ENCODE measurements around the gene KPNA3. TPM values are rescaled to one million over a fixed set of nuclear protein-coding genes. Genes with fewer than 3 reads are reported as not detected.

Gene KPNA3
- polyA plus RNA-seq, 4 donors = 14.3 to 24.5 (median 15.0) TPM

GRCh38 chr13:49831455-49831854 is 39.0 kb upstream of the KPNA3 start:
- FAIRE-seq (no peak), DNase-seq (no peak)
- H3K4me3 ChIP-seq (ENCODE audit: low read depth in 1 of 3, low read length in 3 of 3) = no peak overlapping the region
- H3K36me3 ChIP-seq (ENCODE audit: control insufficient read depth in 3 of 3, insufficient read depth in 2 of 3, low read depth in 1 of 3, low read length in 3 of 3) = no peaks in the 10 kb centered on the region
- no peak overlapping the region for H3K27ac ChIP-seq (ENCODE audit: low read depth in 1 of 3, low read length in 2 of 3)
- H3K4me1 ChIP-seq (ENCODE audit: control insufficient read depth in 3 of 3, insufficient read depth in 2 of 3, low read depth in 1 of 3, low read length in 2 of 3) = peaks cover 0 to 9% (median 0%) of the 10 kb centered on the region in 3 donors
- no peaks in the 10 kb centered on the region for H3K27me3 ChIP-seq (ENCODE audit: control insufficient read depth in 3 of 3, insufficient read depth in 3 of 3, low read length in 3 of 3)
- no peaks in the 10 kb centered on the region for H3K9me3 ChIP-seq (ENCODE audit: control insufficient read depth in 2 of 2, insufficient read depth in 1 of 2, low read depth in 1 of 2, low read length in 1 of 2)
- WGBS, 3 donors = 50 to 73% (median 50%) methylated on average over 4 of the region's 4 CpGs

- no peak for FAIRE-seq
Measured at GRCh38 chr13:49830721-49831120, 38.2 kb upstream of the KPNA3 start.

GRCh38 chr13:49829715-49830114 is 37.2 kb upstream of the KPNA3 start:
- Histone ChIP-seq H3K9me3 (ENCODE audit: control insufficient read depth in 2 of 2, insufficient read depth in 1 of 2, low read depth in 1 of 2, low read length in 1 of 2) (no peaks in the 10 kb centered on the region), H3K27me3 (ENCODE audit: control insufficient read depth in 3 of 3, insufficient read depth in 3 of 3, low read length in 3 of 3) (no peaks in the 10 kb centered on the region), H3K4me3 (ENCODE audit: low read depth in 1 of 3, low read length in 3 of 3) (no peak overlapping the region), H3K27ac (ENCODE audit: low read depth in 1 of 3, low read length in 2 of 3) (no peak overlapping the region), H3K4me1 (ENCODE audit: control insufficient read depth in 3 of 3, insufficient read depth in 2 of 3, low read depth in 1 of 3, low read length in 2 of 3) (peaks cover 0 to 9% (median 0%) of the 10 kb centered on the region in 3 donors), H3K36me3 (ENCODE audit: control insufficient read depth in 3 of 3, insufficient read depth in 2 of 3, low read depth in 1 of 3, low read length in 3 of 3) (no peaks in the 10 kb centered on the region)
- DNase-seq (no peak), FAIRE-seq (no peak)
- WGBS, 3 donors = 97 to 98% (median 97%) methylated on average over 2 of the region's 2 CpGs

More at GRCh38 chr13:49830721-49831120, 38.2 kb upstream of the KPNA3 start:
- H3K27me3 ChIP-seq (ENCODE audit: control insufficient read depth in 3 of 3, insufficient read depth in 3 of 3, low read length in 3 of 3) = no peaks in the 10 kb centered on the region
- no peak overlapping the region for H3K4me3 ChIP-seq (ENCODE audit: low read depth in 1 of 3, low read length in 3 of 3)
- H3K27ac ChIP-seq (ENCODE audit: low read depth in 1 of 3, low read length in 2 of 3) = no peak overlapping the region
- H3K9me3 ChIP-seq (ENCODE audit: control insufficient read depth in 2 of 2, insufficient read depth in 1 of 2, low read depth in 1 of 2, low read length in 1 of 2) = no peaks in the 10 kb centered on the region
- H3K4me1 ChIP-seq (ENCODE audit: control insufficient read depth in 3 of 3, insufficient read depth in 2 of 3, low read depth in 1 of 3, low read length in 2 of 3) = peaks cover 0 to 9% (median 0%) of the 10 kb centered on the region in 3 donors
- no peaks in the 10 kb centered on the region for H3K36me3 ChIP-seq (ENCODE audit: control insufficient read depth in 3 of 3, insufficient read depth in 2 of 3, low read depth in 1 of 3, low read length in 3 of 3)
- DNase-seq = no peak
- WGBS, 3 donors = 34 to 46% (median 45%) methylated on average over 3 of the region's 3 CpGs

GRCh38 chr13:49828453-49828852 is 36.0 kb upstream of the KPNA3 start:
- Histone ChIP-seq H3K27ac (ENCODE audit: low read depth in 1 of 3, low read length in 2 of 3) (no peak overlapping the region), H3K36me3 (ENCODE audit: control insufficient read depth in 3 of 3, insufficient read depth in 2 of 3, low read depth in 1 of 3, low read length in 3 of 3) (no peaks in the 10 kb centered on the region), H3K27me3 (ENCODE audit: control insufficient read depth in 3 of 3, insufficient read depth in 3 of 3, low read length in 3 of 3) (no peaks in the 10 kb centered on the region), H3K9me3 (ENCODE audit: control insufficient read depth in 2 of 2, insufficient read depth in 1 of 2, low read depth in 1 of 2, low read length in 1 of 2) (no peaks in the 10 kb centered on the region), H3K4me3 (ENCODE audit: low read depth in 1 of 3, low read length in 3 of 3) (no peak overlapping the region), H3K4me1 (ENCODE audit: control insufficient read depth in 3 of 3, insufficient read depth in 2 of 3, low read depth in 1 of 3, low read length in 2 of 3) (peaks cover 0 to 9% (median 0%) of the 10 kb centered on the region in 3 donors)
- no peak for DNase-seq
- 50 to 76% (median 69%) methylated on average over 1 to 2 of the region's 2 CpGs for WGBS, 3 donors
- FAIRE-seq = no peak

- FAIRE-seq = no peak
Measured at GRCh38 chr13:49827891-49828290, 35.4 kb upstream of the KPNA3 start.

GRCh38 chr13:49827336-49827735 is 34.9 kb upstream of the KPNA3 start:
- Histone ChIP-seq H3K4me3 (ENCODE audit: low read depth in 1 of 3, low read length in 3 of 3) (no peak overlapping the region), H3K9me3 (ENCODE audit: control insufficient read depth in 2 of 2, insufficient read depth in 1 of 2, low read depth in 1 of 2, low read length in 1 of 2) (no peaks in the 10 kb centered on the region), H3K27ac (ENCODE audit: low read depth in 1 of 3, low read length in 2 of 3) (peak overlapping the region in 1 of 3 donors; percentile 39), H3K4me1 (ENCODE audit: control insufficient read depth in 3 of 3, insufficient read depth in 2 of 3, low read depth in 1 of 3, low read length in 2 of 3) (peaks cover 0 to 7% (median 0%) of the 10 kb centered on the region in 3 donors), H3K36me3 (ENCODE audit: control insufficient read depth in 3 of 3, insufficient read depth in 2 of 3, low read depth in 1 of 3, low read length in 3 of 3) (no peaks in the 10 kb centered on the region), H3K27me3 (ENCODE audit: control insufficient read depth in 3 of 3, insufficient read depth in 3 of 3, low read length in 3 of 3) (no peaks in the 10 kb centered on the region)
- DNase-seq = no peak
- WGBS, 3 donors = 74 to 90% (median 88%) methylated on average over 2 of the region's 2 CpGs
- no peak for FAIRE-seq

More at GRCh38 chr13:49827891-49828290, 35.4 kb upstream of the KPNA3 start:
- Histone ChIP-seq H3K36me3 (ENCODE audit: control insufficient read depth in 3 of 3, insufficient read depth in 2 of 3, low read depth in 1 of 3, low read length in 3 of 3) (no peaks in the 10 kb centered on the region), H3K9me3 (ENCODE audit: control insufficient read depth in 2 of 2, insufficient read depth in 1 of 2, low read depth in 1 of 2, low read length in 1 of 2) (no peaks in the 10 kb centered on the region), H3K27me3 (ENCODE audit: control insufficient read depth in 3 of 3, insufficient read depth in 3 of 3, low read length in 3 of 3) (no peaks in the 10 kb centered on the region), H3K4me3 (ENCODE audit: low read depth in 1 of 3, low read length in 3 of 3) (no peak overlapping the region), H3K27ac (ENCODE audit: low read depth in 1 of 3, low read length in 2 of 3) (peak overlapping the region in 1 of 3 donors; percentile 39), H3K4me1 (ENCODE audit: control insufficient read depth in 3 of 3, insufficient read depth in 2 of 3, low read depth in 1 of 3, low read length in 2 of 3) (peaks cover 0 to 7% (median 0%) of the 10 kb centered on the region in 3 donors)
- DNase-seq = peak in 1 of 2 donors; percentile 65
- 44 to 69% (median 65%) methylated on average over 3 of the region's 3 CpGs for WGBS, 3 donors

- DNase-seq = no peak
- no peaks in the 10 kb centered on the region for H3K27me3 ChIP-seq (ENCODE audit: control insufficient read depth in 3 of 3, insufficient read depth in 3 of 3, low read length in 3 of 3)
- no peak for FAIRE-seq
- H3K9me3 ChIP-seq (ENCODE audit: control insufficient read depth in 2 of 2, insufficient read depth in 1 of 2, low read depth in 1 of 2, low read length in 1 of 2) = no peaks in the 10 kb centered on the region
- peak overlapping the region in 1 of 3 donors; percentile 54 for H3K27ac ChIP-seq (ENCODE audit: low read depth in 1 of 3, low read length in 2 of 3)
- no peak overlapping the region for H3K4me3 ChIP-seq (ENCODE audit: low read depth in 1 of 3, low read length in 3 of 3)
- no peaks in the 10 kb centered on the region for H3K36me3 ChIP-seq (ENCODE audit: control insufficient read depth in 3 of 3, insufficient read depth in 2 of 3, low read depth in 1 of 3, low read length in 3 of 3)
- H3K4me1 ChIP-seq (ENCODE audit: control insufficient read depth in 3 of 3, insufficient read depth in 2 of 3, low read depth in 1 of 3, low read length in 2 of 3) = peaks cover 0 to 12% (median 0%) of the 10 kb centered on the region in 3 donors
- 69 to 73% (median 72%) methylated on average over 5 of the region's 5 CpGs for WGBS, 3 donors
Measured at GRCh38 chr13:49821216-49822009, 28.9 kb upstream of the KPNA3 start.

GRCh38 chr13:49820591-49821215 is 28.2 kb upstream of the KPNA3 start:
- WGBS, 3 donors = 43 to 61% (median 59%) methylated on average over 2 of the region's 2 CpGs
- Histone ChIP-seq H3K36me3 (ENCODE audit: control insufficient read depth in 3 of 3, insufficient read depth in 2 of 3, low read depth in 1 of 3, low read length in 3 of 3) (no peaks in the 10 kb centered on the region), H3K9me3 (ENCODE audit: control insufficient read depth in 2 of 2, insufficient read depth in 1 of 2, low read depth in 1 of 2, low read length in 1 of 2) (no peaks in the 10 kb centered on the region), H3K4me1 (ENCODE audit: control insufficient read depth in 3 of 3, insufficient read depth in 2 of 3, low read depth in 1 of 3, low read length in 2 of 3) (peaks cover 0 to 12% (median 0%) of the 10 kb centered on the region in 3 donors), H3K27me3 (ENCODE audit: control insufficient read depth in 3 of 3, insufficient read depth in 3 of 3, low read length in 3 of 3) (no peaks in the 10 kb centered on the region), H3K27ac (ENCODE audit: low read depth in 1 of 3, low read length in 2 of 3) (peak overlapping the region in 1 of 3 donors; percentile 54), H3K4me3 (ENCODE audit: low read depth in 1 of 3, low read length in 3 of 3) (no peak overlapping the region)
- peak; percentile 54 to 74 for DNase-seq
- no peak for FAIRE-seq

Measured in small intestine (tissue), 7 donors.